Trophoblast cell (in vitro differentiated cells and primary cell): Measurements from ENCODE around the gene ZNF775.

ENCODE experiments used
- DNase-seq, 2 donors: peaks; one replicate each; pipeline ENCODE4 v3.0.0-alpha.2; 2016
- H2AFZ ChIP-seq: 2 replicates; pipeline ENCODE4 v1.6.1; 2013; ENCODE audit warnings: low read length, moderate library complexity, mild to moderate bottlenecking; ENCODE audit not compliant: insufficient read depth, poor library complexity
- H2AK5ac ChIP-seq: 2 replicates; pipeline ENCODE4 v1.6.1; 2013; ENCODE audit warnings: mild to moderate bottlenecking, low read length
- H2BK120ac ChIP-seq: 2 replicates; pipeline ENCODE4 v1.6.1; 2013; ENCODE audit warnings: low read length, mild to moderate bottlenecking, moderate library complexity; ENCODE audit not compliant: insufficient read depth, poor library complexity
- H2BK12ac ChIP-seq: 2 replicates; pipeline ENCODE4 v1.6.1; 2013; ENCODE audit warnings: mild to moderate bottlenecking, low read length, moderate library complexity
- H2BK5ac ChIP-seq: 2 replicates; pipeline ENCODE4 v1.6.1; 2013; ENCODE audit warnings: low read length, low read depth, moderate library complexity, mild to moderate bottlenecking; ENCODE audit not compliant: poor library complexity
- H3K14ac ChIP-seq: 2 replicates; pipeline ENCODE4 v1.6.1; 2013; ENCODE audit warnings: mild to moderate bottlenecking, low read length
- H3K18ac ChIP-seq: 2 replicates; pipeline ENCODE4 v1.6.1; 2013; ENCODE audit warnings: mild to moderate bottlenecking, low read length
- H3K23ac ChIP-seq: 2 replicates; pipeline ENCODE4 v1.6.1; 2013; ENCODE audit warnings: low read length
- H3K27ac ChIP-seq: 2 replicates; pipeline ENCODE4 v1.5.1; 2013; ENCODE audit warnings: low read depth, mild to moderate bottlenecking, inconsistent platforms, low read length, moderate library complexity
- H3K27me3 ChIP-seq: 2 replicates; pipeline ENCODE4 v1.6.1; 2013; ENCODE audit warnings: inconsistent platforms, mild to moderate bottlenecking, low read length, moderate library complexity; ENCODE audit not compliant: insufficient read depth
- H3K36me3 ChIP-seq, 2 experiments: 1 replicate in 1 of 2; 2 replicates in 1 of 2; pipeline ENCODE4 v1.6.1; 2013; ENCODE audit warnings: low read length in 2 of 2, mild to moderate bottlenecking in 2 of 2, moderate library complexity in 1 of 2; ENCODE audit not compliant: insufficient read depth in 2 of 2, control insufficient read depth in 1 of 2
- H3K4ac ChIP-seq: 2 replicates; pipeline ENCODE4 v1.6.1; 2013; ENCODE audit warnings: low read depth, mild to moderate bottlenecking, low read length, moderate library complexity
- H3K4me1 ChIP-seq, 2 experiments: 1 replicate in 1 of 2; 2 replicates in 1 of 2; pipeline ENCODE4 v1.6.1; 2013; ENCODE audit warnings: low read length in 2 of 2, mild to moderate bottlenecking in 2 of 2, moderate library complexity in 1 of 2; ENCODE audit not compliant: insufficient read depth in 2 of 2, control insufficient read depth in 1 of 2
- H3K4me2 ChIP-seq: 2 replicates; pipeline ENCODE4 v1.6.1; 2013; ENCODE audit warnings: inconsistent platforms, mild to moderate bottlenecking, low read length, moderate library complexity
- H3K4me3 ChIP-seq: 2 replicates; pipeline ENCODE4 v1.5.1; 2013; ENCODE audit warnings: mild to moderate bottlenecking, low read depth, low read length, inconsistent platforms
- H3K79me1 ChIP-seq: one replicate; pipeline ENCODE4 v1.6.1; 2013; ENCODE audit warnings: low read length
- H3K79me2 ChIP-seq: 2 replicates; pipeline ENCODE4 v1.6.1; 2013; ENCODE audit warnings: low read length, mild to moderate bottlenecking; ENCODE audit not compliant: control insufficient read depth, insufficient read depth, poor library complexity
- H3K9ac ChIP-seq: 2 replicates; pipeline ENCODE4 v1.6.1; 2013; ENCODE audit warnings: mild to moderate bottlenecking, low read length
- H3K9me3 ChIP-seq: 2 replicates; pipeline ENCODE4 v1.6.1; 2013; ENCODE audit warnings: low read depth, mild to moderate bottlenecking, control low read depth, inconsistent platforms, low read length; ENCODE audit not compliant: insufficient read depth
- H4K12ac ChIP-seq: 2 replicates; pipeline ENCODE4 v1.6.1; 2013; ENCODE audit warnings: low read depth, mild to moderate bottlenecking, low read length, moderate library complexity
- H4K8ac ChIP-seq: 2 replicates; pipeline ENCODE4 v1.6.1; 2013; ENCODE audit warnings: low read depth, mild to moderate bottlenecking, low read length, moderate library complexity
- H4K91ac ChIP-seq: one replicate; pipeline ENCODE4 v1.6.1; 2013; ENCODE audit warnings: low read depth, mild to moderate bottlenecking, low read length, moderate library complexity
- WGBS: extraction: QIAGEN DNeasy Blood & Tissue Kit; methylation state at CpG from one replicate; pipeline ENCODE4 v1.1.7; 2013; ENCODE audit warnings: missing lambda C conversion rate; ENCODE audit not compliant: insufficient read length, insufficient coverage; ENCODE audit errors: extremely low coverage; 5-methylcytosine and 5-hydroxymethylcytosine counted together

ZNF775 gene

DNA sequence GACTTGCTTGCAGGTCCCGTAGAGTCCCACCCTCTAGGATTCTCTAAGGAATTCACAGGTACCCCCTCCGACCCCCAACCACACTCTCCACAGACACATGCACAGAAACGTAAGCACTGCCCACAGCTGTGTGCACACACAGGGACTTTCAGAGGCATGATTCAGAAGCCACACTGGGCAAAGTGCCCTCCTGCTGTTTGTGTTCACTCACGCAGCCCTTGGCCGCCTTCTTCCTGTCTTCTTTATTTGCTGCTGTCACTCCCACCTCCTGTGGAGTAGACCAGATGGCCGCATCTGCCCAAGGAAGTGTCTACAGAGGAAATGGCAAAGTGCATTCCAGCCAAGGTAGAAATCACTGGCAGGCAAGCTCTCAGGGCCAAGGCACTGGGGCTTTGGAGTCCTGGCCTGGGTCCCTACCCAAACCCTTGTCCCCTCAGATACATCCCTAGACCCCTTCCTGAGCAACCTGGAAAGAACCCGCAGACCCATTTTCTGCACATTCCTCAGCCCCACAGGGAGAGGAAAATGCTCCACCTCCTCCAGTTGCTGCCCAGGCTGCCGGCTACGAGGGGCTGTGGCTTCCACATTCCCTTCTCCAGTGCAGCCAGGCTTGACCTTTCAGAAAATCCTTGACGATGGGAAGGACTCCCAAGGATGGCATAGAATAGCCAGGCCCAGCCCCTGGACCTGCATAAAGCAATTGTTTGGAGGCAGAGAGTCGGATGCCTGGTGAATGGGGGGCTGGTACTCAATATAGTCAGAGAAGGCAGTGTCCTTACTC, 49.7 kb downstream of the ZNF775 start:
- no peak overlapping the region for H3K9ac ChIP-seq
- no peak overlapping the region for H3K4ac ChIP-seq
- H3K4me3 ChIP-seq = no peak overlapping the region
- H3K27ac ChIP-seq = no peak overlapping the region
- H4K91ac ChIP-seq = no peak overlapping the region
- H3K79me1 ChIP-seq = no peaks in the 10 kb centered on the region
- H2BK5ac ChIP-seq = no peak overlapping the region
- H2AFZ ChIP-seq = no peak overlapping the region
- H3K9me3 ChIP-seq = peaks cover 4% of the 10 kb centered on the region
- H2BK12ac ChIP-seq = no peak overlapping the region
- no peak overlapping the region for H3K4me2 ChIP-seq
- H3K4me1 ChIP-seq = peaks cover 0 to 3% of the 10 kb centered on the region in 2 experiments
- no peak for DNase-seq
- no peak overlapping the region for H3K18ac ChIP-seq
- H4K8ac ChIP-seq = no peak overlapping the region
- H2AK5ac ChIP-seq = no peak overlapping the region
- H2BK120ac ChIP-seq = no peak overlapping the region
- no peak overlapping the region for H3K14ac ChIP-seq
- H3K23ac ChIP-seq = no peak overlapping the region
- no CpG with 5 or more reads among the region's 11 CpGs for WGBS
- no peaks in the 10 kb centered on the region for H3K27me3 ChIP-seq
- no peaks in the 10 kb centered on the region for H3K79me2 ChIP-seq
- no peaks in the 10 kb centered on the region for H3K36me3 ChIP-seq
- H4K12ac ChIP-seq = no peak overlapping the region

DNA sequence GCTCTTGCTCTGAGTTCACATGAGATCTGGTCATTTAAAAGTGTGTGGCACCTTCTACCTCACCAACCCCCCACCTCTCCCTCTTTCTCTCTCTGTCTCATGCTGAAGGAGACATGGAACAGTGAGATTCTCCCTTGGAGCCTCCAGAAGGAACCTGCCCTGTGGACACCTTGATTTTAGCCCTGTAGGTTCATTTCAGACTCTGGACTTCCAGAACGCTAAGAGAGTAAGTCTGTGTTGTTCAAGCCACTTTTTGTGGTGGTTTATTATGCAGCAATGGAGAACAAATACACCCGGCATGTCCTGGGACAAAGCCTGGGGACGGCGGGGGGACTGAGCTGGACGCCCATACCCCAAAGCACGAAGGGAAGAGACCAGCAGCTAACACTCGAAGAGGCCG, 50.6 kb downstream of the ZNF775 start:
- H3K4me2 ChIP-seq = no peak overlapping the region
- no peak overlapping the region for H2AFZ ChIP-seq
- no peak overlapping the region for H3K4ac ChIP-seq
- no peaks in the 10 kb centered on the region for H3K79me1 ChIP-seq
- no peak overlapping the region for H2BK12ac ChIP-seq
- H3K18ac ChIP-seq = no peak overlapping the region
- H3K27ac ChIP-seq = no peak overlapping the region
- no peaks in the 10 kb centered on the region for H3K79me2 ChIP-seq
- H2BK120ac ChIP-seq = no peak overlapping the region
- no peak overlapping the region for H4K8ac ChIP-seq
- H3K4me3 ChIP-seq = no peak overlapping the region
- H2AK5ac ChIP-seq = no peak overlapping the region
- H4K12ac ChIP-seq = no peak overlapping the region
- H3K4me1 ChIP-seq = peaks cover 0 to 3% of the 10 kb centered on the region in 2 experiments
- no peak overlapping the region for H3K14ac ChIP-seq
- H3K23ac ChIP-seq = no peak overlapping the region
- no peak overlapping the region for H4K91ac ChIP-seq
- no peaks in the 10 kb centered on the region for H3K36me3 ChIP-seq
- WGBS = no CpG with 5 or more reads among the region's 8 CpGs
- H3K9ac ChIP-seq = no peak overlapping the region
- no peak overlapping the region for H2BK5ac ChIP-seq
- no peak for DNase-seq
- peaks cover 4% of the 10 kb centered on the region for H3K9me3 ChIP-seq
- H3K27me3 ChIP-seq = no peaks in the 10 kb centered on the region

DNA sequence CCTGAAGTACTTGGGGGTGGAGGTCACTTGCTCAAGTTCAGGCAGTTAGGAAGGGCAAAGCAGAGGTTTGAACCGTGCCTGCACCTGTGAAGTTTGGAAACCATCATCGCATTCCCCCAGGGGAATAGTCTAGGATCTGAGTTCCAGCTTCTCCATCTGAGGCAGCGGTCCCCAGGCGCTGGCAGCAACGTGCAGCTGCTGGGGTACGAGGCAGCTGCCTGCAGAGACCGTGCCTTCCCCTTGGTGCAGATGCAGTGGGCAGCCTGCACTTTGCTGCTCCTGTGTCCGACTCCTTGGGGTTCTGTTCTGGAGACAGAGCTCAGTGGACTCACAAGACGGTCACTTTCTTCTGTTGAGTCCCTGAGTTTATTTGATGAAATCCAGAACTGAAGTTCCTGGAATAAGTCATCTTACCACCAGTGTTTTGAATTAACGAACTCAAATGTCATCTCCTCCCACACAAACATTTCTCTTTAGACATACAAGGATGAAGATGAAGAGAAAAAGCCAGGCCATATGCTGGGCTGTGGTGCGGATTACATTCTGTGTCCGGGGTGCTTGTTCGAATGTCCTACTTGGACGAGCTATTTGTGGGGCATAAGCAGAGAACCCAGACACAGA, 51.4 kb downstream of the ZNF775 start:
- Histone ChIP-seq H3K79me2 (no peaks in the 10 kb centered on the region), H2AK5ac (no peak overlapping the region), H3K4me2 (no peak overlapping the region), H3K9ac (no peak overlapping the region), H3K27ac (no peak overlapping the region), H2BK12ac (no peak overlapping the region), H3K4me3 (no peak overlapping the region), H3K18ac (no peak overlapping the region), H3K23ac (no peak overlapping the region), H4K91ac (no peak overlapping the region), H2BK120ac (no peak overlapping the region), H3K14ac (no peak overlapping the region), H3K9me3 (peaks cover 4% of the 10 kb centered on the region), H4K8ac (no peak overlapping the region), H3K4me1 (peaks cover 0 to 3% of the 10 kb centered on the region in 2 experiments), H3K36me3 (no peaks in the 10 kb centered on the region), H4K12ac (no peak overlapping the region), H3K27me3 (no peaks in the 10 kb centered on the region), H2BK5ac (no peak overlapping the region), H3K4ac (no peak overlapping the region), H3K79me1 (no peaks in the 10 kb centered on the region), H2AFZ (no peak overlapping the region)
- WGBS = no CpG with 5 or more reads among the region's 14 CpGs
- DNase-seq = no peak

DNA sequence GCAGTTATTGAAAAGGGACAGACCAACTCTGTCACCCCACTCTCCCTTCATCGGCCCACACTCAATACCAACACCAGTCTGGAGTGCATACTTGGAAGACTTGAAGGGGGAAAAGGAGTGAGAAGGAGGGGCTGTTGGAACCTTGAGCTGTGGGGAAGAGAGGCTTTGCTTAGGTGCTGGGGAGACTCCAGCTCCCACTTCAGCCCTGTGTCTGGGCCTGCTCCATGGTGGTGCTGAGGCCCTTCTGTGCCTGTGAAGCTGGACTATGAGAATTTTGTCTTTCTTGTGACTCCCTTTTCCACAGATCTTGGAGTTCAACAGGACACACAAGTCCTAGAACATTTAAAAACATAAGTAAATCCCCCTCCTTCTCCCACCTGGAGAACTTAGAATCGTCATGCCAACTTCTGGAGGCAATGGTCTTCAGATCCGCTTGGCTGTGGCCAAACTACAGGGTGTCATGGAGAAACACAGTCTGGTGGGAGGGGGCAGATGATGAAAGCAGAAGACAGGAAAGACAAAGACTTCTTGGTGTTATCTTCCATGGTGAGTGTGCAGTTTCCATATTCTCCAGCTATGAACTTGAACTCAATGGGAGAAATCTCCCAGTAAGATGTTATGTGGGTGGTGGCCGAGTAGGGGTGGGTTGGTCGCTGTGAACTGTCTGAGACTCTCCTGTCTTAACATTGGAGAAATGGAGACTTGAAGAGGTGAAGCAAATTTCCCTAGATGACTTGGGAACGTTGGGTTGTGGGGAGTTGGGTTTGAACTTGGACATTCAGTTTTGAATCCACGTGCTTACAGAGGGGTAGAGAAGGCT, 52.9 kb downstream of the ZNF775 start:
- Histone ChIP-seq H2BK5ac (no peak overlapping the region), H2AK5ac (no peak overlapping the region), H3K79me1 (no peaks in the 10 kb centered on the region)

More for the DNA sequence above, 52.9 kb downstream of the ZNF775 start:
- no peak overlapping the region for H3K4me2 ChIP-seq
- peaks cover 4% of the 10 kb centered on the region for H3K9me3 ChIP-seq
- no peak overlapping the region for H4K91ac ChIP-seq
- no peak overlapping the region for H2AFZ ChIP-seq
- H3K27me3 ChIP-seq = no peaks in the 10 kb centered on the region
- no peak overlapping the region for H3K14ac ChIP-seq
- H3K23ac ChIP-seq = no peak overlapping the region
- no peak for DNase-seq
- no peak overlapping the region for H3K27ac ChIP-seq
- H3K9ac ChIP-seq = no peak overlapping the region
- H3K4me3 ChIP-seq = no peak overlapping the region
- no peak overlapping the region for H2BK120ac ChIP-seq
- no peaks in the 10 kb centered on the region for H3K79me2 ChIP-seq
- peaks cover 0 to 3% of the 10 kb centered on the region in 2 experiments for H3K4me1 ChIP-seq
- no peak overlapping the region for H3K4ac ChIP-seq
- H2BK12ac ChIP-seq = no peak overlapping the region
- no peak overlapping the region for H4K12ac ChIP-seq
- H3K18ac ChIP-seq = no peak overlapping the region
- no CpG with 5 or more reads among the region's 7 CpGs for WGBS
- H4K8ac ChIP-seq = no peak overlapping the region
- no peaks in the 10 kb centered on the region for H3K36me3 ChIP-seq
